HepG2 (cell line): Measurements from ENCODE around the gene CFAP99.

Experiments
- JUND ChIP-seq: sonication (generic); formaldehyde crosslinking; IDR thresholded peaks from 2 replicates; pipeline ENCODE4 v1.8.0; 2022; ENCODE audit warnings: mild to moderate bottlenecking, missing genetic modification reagents
- NFIC ChIP-seq: IDR thresholded peaks from 2 replicates; pipeline ENCODE4 v1.6.1; 2012; ENCODE audit warnings: mild to moderate bottlenecking, low read length, inconsistent platforms
- PHF5A ChIP-seq: IDR thresholded peaks from one replicate; pipeline ENCODE4 v1.6.1; 2018; ENCODE audit warnings: low read depth, missing genetic modification reagents; ENCODE audit not compliant: unreplicated experiment
- ZNF121 ChIP-seq: sonication (generic); formaldehyde crosslinking; IDR thresholded peaks from 2 replicates; pipeline ENCODE4 v1.5.0; 2020; ENCODE audit warnings: mild to moderate bottlenecking, missing genetic modification reagents
- ZNF232 ChIP-seq: sonication (generic); formaldehyde crosslinking; IDR thresholded peaks from 2 replicates; pipeline ENCODE4 v1.4.0; 2020; ENCODE audit warnings: missing genetic modification reagents, borderline replicate concordance

DNA sequence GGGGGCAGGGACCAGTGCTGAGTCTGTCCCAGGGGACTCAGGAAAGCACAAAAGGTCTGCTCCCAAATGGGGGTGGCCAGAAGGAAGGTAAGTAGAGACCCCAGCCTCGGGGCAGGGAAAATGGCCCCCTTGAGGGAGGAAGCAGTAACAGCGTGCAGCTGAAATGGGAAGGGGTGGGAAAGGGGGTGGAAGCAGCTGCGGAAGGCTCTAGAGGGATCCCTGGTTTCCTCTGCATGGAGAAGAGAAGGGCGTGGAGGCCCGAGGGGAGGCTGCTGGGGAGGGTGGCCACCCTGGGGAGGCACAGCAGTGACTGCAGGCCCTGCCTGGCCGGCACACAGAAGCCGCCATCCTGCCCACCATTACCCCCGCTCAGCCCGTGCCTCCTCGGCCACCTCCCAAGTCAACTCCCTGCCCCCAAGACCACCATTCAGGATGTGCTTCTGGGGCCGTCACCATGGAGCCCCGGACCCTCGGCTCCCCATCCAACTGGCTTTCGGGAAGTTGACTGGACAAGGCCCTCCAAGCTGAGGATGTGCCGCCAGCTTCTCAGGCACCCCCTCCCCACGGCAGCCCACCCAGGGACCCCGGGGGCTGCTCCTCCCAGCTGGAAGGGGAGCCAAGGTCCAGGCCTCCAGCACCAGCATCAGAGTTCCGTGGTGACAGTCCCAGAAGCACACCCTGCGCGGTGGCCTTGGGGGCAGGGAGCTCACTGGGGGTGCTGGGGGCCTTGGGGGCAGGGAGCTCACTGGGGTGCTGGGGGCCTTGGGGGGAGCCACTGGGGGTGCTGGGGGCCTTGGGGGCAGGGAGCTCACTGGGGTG lies 23.6 kb downstream of the CFAP99 start:
- TF ChIP-seq ZNF232 (CRISPR knock-in tag) = no peak
- TF ChIP-seq NFIC = no peak
- TF ChIP-seq PHF5A = no peak
- no peak for TF ChIP-seq JUND
- TF ChIP-seq ZNF121 (CRISPR knock-in tag) = no peak
